ENCODE measurements around the gene GFI1. TPM values are rescaled to one million over a fixed set of nuclear protein-coding genes. Genes with fewer than 3 reads are reported as not detected.

Gene GFI1
- total and polyA plus RNA-seq, 2 of the 13 experiments (the other 11 are each of a cell fraction or from before 2014, with no cell fraction given), result 10.3 to 10.5 TPM

DNA sequence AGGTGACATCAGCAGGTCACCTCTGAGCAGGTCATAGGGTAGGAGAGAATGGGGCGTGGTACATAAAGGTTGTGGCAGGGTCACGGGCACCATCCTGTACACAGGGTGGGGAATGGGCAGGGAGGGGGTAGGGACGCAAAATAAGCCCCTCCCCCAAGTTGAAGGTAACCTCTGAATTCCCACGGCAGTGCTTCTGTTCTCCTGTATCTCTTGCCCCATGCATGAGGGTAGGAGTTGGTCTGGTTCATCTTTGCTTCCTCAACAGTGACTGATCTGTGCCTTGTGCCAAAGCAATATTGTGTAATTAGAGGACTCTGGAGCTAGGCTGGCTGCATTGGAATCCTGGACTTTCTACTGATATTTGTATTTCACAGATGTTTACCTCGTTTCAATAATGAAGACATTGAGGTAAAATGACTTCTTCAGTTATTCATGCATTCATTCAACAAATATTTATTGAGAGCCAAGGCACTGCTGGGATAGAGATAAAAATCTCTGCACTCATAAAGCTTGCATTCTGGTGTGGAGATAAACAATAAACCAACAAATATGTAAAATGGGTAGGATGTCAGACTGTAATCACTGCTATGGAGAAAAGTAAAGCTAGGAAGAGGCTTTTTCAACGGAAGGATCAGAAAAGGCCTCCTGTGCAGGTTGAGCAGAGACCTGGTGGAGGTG is 18.4 kb upstream of the GFI1 start (continued):
- 0 out of 2 replicates have a peak, but pooled peaks have one; percentile 35 for TF ChIP-seq HNF1A (IDR thresholded peaks at IDR 0.05; ENCODE audit: low read depth)
- peak; percentile 59; the same call in 1 of the 2 replicates for TF ChIP-seq HNF1A (CRISPR knock-in tag; IDR thresholded peaks at IDR 0.05; ENCODE audit: borderline replicate concordance)
- no peak for TF ChIP-seq ZNF614 (CRISPR knock-in tag; IDR thresholded peaks at IDR 0.05; ENCODE audit: borderline replicate concordance)
- no peak for TF ChIP-seq ZNF878 (CRISPR knock-in tag; IDR thresholded peaks at IDR 0.05)
- no peak for TF ChIP-seq FIP1L1 (IDR thresholded peaks at IDR 0.05; ENCODE audit: borderline replicate concordance, insufficient read depth, low read depth, low read length)
- no peak for TF ChIP-seq ZNF530 (CRISPR knock-in tag; IDR thresholded peaks at IDR 0.05; ENCODE audit: low read depth)
- no peak for TF ChIP-seq SRY (CRISPR knock-in tag; IDR thresholded peaks at IDR 0.05)
- TF ChIP-seq HMG20A (CRISPR knock-in tag; IDR thresholded peaks at IDR 0.05; ENCODE audit: borderline replicate concordance), result peak; percentile 42; the same call in 1 of the 2 replicates
- no peak for TF ChIP-seq RBAK (CRISPR knock-in tag; IDR thresholded peaks at IDR 0.05)
- TF ChIP-seq U2AF1 (optimal IDR thresholded peaks at IDR 0.05; ENCODE audit: low read depth, low read length), result no peak
- no peak for TF ChIP-seq ZKSCAN5 (CRISPR knock-in tag; IDR thresholded peaks at IDR 0.05)
- no peak for TF ChIP-seq EZH2 (conservative IDR thresholded peaks at IDR 0.05; ENCODE audit: low read depth, low read length)
- no peak for TF ChIP-seq HNRNPK (IDR thresholded peaks at IDR 0.05; ENCODE audit: low read depth, low read length, poor library complexity, severe bottlenecking)
- TF ChIP-seq ZNF691 (CRISPR knock-in tag; IDR thresholded peaks at IDR 0.05; ENCODE audit: borderline replicate concordance, low read depth), result no peak
- no peak for TF ChIP-seq KLF9 (CRISPR knock-in tag; IDR thresholded peaks at IDR 0.05; ENCODE audit: low read depth)
- TF ChIP-seq ARID3A (IDR thresholded peaks at IDR 0.05; ENCODE audit: low read depth, low read length), result peak; percentile 88
- TF ChIP-seq RFX1 (IDR thresholded peaks at IDR 0.05), result no peak
- no peak for TF ChIP-seq ZNF10 (CRISPR knock-in tag; IDR thresholded peaks at IDR 0.05; ENCODE audit: borderline replicate concordance, low read depth)
- peak; percentile 61; the same call in 1 of the 2 replicates for TF ChIP-seq MED1 (CRISPR knock-in tag; IDR thresholded peaks at IDR 0.05)
- TF ChIP-seq FOXA3 (CRISPR knock-in tag; IDR thresholded peaks at IDR 0.05), result peak; percentile 79; the same call in 1 of the 2 replicates
- TF ChIP-seq MTF2 (CRISPR knock-in tag; IDR thresholded peaks at IDR 0.05; ENCODE audit: borderline replicate concordance), result no peak

Measured in HepG2 (cell line).